HEK293 (cell line): Measurements from ENCODE around the gene APOBEC3F.
"Not testable (repeated sequence)": the region's sequence is repeated elsewhere in the genome, so short reads cannot be mapped to it uniquely, and the experiment has no call there.

ENCODE experiments used
- ZBTB21 ChIP-seq: fragments of 450-650 bp; formaldehyde crosslinking; IDR thresholded peaks from 2 replicates; pipeline ENCODE4 v1.5.1; 2017; ENCODE audit warnings: missing biosample characterization, missing genetic modification characterization
- ZNF140 ChIP-seq: fragments of 450-650 bp; formaldehyde crosslinking; IDR thresholded peaks from 2 replicates; pipeline ENCODE4 v1.5.1; 2016; ENCODE audit warnings: missing biosample characterization, missing genetic modification characterization
- ZNF155 ChIP-seq: fragments of 450-650 bp; formaldehyde crosslinking; IDR thresholded peaks from 2 replicates; pipeline ENCODE4 v1.5.1; 2016; ENCODE audit warnings: missing biosample characterization, missing genetic modification characterization
- ZNF747 ChIP-seq: fragments of 450-650 bp; formaldehyde crosslinking; IDR thresholded peaks from 2 replicates; pipeline ENCODE4 v1.5.1; 2016; ENCODE audit warnings: missing biosample characterization, missing genetic modification characterization
- ZNF777 ChIP-seq: fragments of 450-650 bp; formaldehyde crosslinking; IDR thresholded peaks from 2 replicates; pipeline ENCODE4 v1.5.1; 2017; ENCODE audit warnings: missing biosample characterization, missing genetic modification characterization, borderline replicate concordance
- ZSCAN30 ChIP-seq: fragments of 450-650 bp; IDR thresholded peaks from 2 replicates; pipeline ENCODE4 v1.5.1; 2018; ENCODE audit warnings: missing biosample characterization, mild to moderate bottlenecking, missing genetic modification characterization, moderate library complexity
- TF ChIP-seq, protein P1 (sequence below): fragments of 450-650 bp; formaldehyde crosslinking; IDR thresholded peaks from 2 replicates; pipeline ENCODE4 v1.5.1; 2016; ENCODE audit warnings: missing biosample characterization, missing genetic modification characterization
- TF ChIP-seq, protein P2 (sequence below): fragments of 450-650 bp; formaldehyde crosslinking; IDR thresholded peaks from 2 replicates; pipeline ENCODE4 v1.5.1; 2016; ENCODE audit warnings: missing biosample characterization, missing genetic modification characterization
- TF ChIP-seq, protein P3 (sequence below): sonication (generic); formaldehyde crosslinking; IDR thresholded peaks from 2 replicates; pipeline ENCODE4 v1.8.1; 2022; ENCODE audit warnings: mild to moderate bottlenecking, moderate library complexity, missing genetic modification reagents
- TF ChIP-seq, protein P4 (sequence below): fragments of 450-650 bp; formaldehyde crosslinking; IDR thresholded peaks from 2 replicates; pipeline ENCODE4 v1.5.1; 2016; ENCODE audit warnings: missing biosample characterization, missing genetic modification characterization

DNA sequence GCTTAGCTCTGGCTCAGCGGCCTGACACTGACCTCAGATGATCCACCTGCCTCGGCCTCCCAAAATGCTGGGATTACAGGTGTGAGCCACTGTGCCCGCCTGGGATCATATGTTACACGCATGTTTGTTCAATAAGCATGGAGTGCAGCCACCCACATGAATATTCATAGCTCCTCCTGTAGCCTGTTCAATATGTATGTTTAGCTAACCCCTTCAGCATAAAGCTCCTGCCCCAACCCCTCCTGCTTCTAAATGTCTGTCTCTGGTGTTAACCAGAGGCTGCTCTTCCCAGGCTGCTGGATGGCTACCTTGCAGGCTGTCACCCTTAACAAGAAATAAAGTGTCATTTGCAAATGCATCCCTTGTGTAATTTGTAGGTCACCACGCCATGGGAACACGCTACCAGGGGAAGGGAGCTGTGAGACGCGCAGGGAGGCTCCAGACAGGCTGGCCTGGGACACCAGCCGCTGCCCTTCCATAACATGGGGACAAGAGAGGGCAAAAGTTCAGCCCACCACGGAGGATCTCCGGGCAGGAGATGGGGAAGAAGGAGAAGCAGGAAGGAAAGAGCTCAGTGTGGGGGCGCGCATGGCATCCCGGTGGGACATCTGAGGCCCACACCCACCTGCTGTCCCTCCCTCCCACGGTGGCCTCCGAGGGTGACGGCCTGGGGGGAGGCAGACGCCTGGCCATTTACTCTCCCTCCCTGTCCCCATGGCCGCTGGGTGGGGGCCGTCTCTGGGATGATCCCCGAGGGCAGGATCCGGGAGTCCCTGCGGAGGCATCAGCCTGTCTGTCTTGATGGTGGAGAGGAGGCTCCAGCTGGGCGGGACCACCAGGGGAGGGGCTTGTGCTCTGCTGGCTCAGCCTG is 35.7 kb downstream of the APOBEC3F start:
- TF ChIP-seq, protein P1, sequence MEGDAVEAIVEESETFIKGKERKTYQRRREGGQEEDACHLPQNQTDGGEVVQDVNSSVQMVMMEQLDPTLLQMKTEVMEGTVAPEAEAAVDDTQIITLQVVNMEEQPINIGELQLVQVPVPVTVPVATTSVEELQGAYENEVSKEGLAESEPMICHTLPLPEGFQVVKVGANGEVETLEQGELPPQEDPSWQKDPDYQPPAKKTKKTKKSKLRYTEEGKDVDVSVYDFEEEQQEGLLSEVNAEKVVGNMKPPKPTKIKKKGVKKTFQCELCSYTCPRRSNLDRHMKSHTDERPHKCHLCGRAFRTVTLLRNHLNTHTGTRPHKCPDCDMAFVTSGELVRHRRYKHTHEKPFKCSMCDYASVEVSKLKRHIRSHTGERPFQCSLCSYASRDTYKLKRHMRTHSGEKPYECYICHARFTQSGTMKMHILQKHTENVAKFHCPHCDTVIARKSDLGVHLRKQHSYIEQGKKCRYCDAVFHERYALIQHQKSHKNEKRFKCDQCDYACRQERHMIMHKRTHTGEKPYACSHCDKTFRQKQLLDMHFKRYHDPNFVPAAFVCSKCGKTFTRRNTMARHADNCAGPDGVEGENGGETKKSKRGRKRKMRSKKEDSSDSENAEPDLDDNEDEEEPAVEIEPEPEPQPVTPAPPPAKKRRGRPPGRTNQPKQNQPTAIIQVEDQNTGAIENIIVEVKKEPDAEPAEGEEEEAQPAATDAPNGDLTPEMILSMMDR: not testable (repeated sequence)
- not testable (repeated sequence) for TF ChIP-seq ZNF747 (tag by site-specific recombination); ZNF140 (tag by site-specific recombination); ZNF155 (tag by site-specific recombination); ZNF777 (tag by site-specific recombination); ZBTB21; ZSCAN30
- TF ChIP-seq, protein P2, sequence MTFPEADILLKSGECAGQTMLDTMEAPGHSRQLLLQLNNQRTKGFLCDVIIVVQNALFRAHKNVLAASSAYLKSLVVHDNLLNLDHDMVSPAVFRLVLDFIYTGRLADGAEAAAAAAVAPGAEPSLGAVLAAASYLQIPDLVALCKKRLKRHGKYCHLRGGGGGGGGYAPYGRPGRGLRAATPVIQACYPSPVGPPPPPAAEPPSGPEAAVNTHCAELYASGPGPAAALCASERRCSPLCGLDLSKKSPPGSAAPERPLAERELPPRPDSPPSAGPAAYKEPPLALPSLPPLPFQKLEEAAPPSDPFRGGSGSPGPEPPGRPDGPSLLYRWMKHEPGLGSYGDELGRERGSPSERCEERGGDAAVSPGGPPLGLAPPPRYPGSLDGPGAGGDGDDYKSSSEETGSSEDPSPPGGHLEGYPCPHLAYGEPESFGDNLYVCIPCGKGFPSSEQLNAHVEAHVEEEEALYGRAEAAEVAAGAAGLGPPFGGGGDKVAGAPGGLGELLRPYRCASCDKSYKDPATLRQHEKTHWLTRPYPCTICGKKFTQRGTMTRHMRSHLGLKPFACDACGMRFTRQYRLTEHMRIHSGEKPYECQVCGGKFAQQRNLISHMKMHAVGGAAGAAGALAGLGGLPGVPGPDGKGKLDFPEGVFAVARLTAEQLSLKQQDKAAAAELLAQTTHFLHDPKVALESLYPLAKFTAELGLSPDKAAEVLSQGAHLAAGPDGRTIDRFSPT (tag by site-specific recombination): not testable (repeated sequence)
- TF ChIP-seq, protein P3, sequence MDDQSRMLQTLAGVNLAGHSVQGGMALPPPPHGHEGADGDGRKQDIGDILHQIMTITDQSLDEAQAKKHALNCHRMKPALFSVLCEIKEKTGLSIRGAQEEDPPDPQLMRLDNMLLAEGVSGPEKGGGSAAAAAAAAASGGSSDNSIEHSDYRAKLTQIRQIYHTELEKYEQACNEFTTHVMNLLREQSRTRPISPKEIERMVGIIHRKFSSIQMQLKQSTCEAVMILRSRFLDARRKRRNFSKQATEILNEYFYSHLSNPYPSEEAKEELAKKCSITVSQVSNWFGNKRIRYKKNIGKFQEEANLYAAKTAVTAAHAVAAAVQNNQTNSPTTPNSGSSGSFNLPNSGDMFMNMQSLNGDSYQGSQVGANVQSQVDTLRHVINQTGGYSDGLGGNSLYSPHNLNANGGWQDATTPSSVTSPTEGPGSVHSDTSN (CRISPR knock-in tag): not testable (repeated sequence)
- TF ChIP-seq, protein P4, sequence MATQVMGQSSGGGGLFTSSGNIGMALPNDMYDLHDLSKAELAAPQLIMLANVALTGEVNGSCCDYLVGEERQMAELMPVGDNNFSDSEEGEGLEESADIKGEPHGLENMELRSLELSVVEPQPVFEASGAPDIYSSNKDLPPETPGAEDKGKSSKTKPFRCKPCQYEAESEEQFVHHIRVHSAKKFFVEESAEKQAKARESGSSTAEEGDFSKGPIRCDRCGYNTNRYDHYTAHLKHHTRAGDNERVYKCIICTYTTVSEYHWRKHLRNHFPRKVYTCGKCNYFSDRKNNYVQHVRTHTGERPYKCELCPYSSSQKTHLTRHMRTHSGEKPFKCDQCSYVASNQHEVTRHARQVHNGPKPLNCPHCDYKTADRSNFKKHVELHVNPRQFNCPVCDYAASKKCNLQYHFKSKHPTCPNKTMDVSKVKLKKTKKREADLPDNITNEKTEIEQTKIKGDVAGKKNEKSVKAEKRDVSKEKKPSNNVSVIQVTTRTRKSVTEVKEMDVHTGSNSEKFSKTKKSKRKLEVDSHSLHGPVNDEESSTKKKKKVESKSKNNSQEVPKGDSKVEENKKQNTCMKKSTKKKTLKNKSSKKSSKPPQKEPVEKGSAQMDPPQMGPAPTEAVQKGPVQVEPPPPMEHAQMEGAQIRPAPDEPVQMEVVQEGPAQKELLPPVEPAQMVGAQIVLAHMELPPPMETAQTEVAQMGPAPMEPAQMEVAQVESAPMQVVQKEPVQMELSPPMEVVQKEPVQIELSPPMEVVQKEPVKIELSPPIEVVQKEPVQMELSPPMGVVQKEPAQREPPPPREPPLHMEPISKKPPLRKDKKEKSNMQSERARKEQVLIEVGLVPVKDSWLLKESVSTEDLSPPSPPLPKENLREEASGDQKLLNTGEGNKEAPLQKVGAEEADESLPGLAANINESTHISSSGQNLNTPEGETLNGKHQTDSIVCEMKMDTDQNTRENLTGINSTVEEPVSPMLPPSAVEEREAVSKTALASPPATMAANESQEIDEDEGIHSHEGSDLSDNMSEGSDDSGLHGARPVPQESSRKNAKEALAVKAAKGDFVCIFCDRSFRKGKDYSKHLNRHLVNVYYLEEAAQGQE (tag by site-specific recombination): not testable (repeated sequence)
